WTC11 (cell line): ENCODE data around the gene MAGI2. TPM values are rescaled to one million over a fixed set of nuclear protein-coding genes. Genes with fewer than 3 reads are reported as not detected.

Source experiments
- ATAC-seq: fragments of 200-7000 bp; cut with Tn5 transposase; 2 replicates; pipeline ENCODE4 v1.10.0; 2021; ENCODE audit warnings: mild to moderate bottlenecking, moderate library complexity
- CTCF ChIA-PET: fragments of 300-600 bp; sonication (Branson Sonifier 250); formaldehyde crosslinking; loops from one replicate; lab custom pipeline; 2021; ENCODE audit warnings: antibody characterized with exemption; lab: Charles Lee
- POLR2A ChIA-PET: fragments of 350-600 bp; sonication (Branson Sonifier 250); formaldehyde crosslinking; loops from one replicate; lab custom pipeline; 2021; ENCODE audit warnings: antibody characterized with exemption; lab: Charles Lee
- DNase-seq: peaks from one replicate; pipeline ENCODE4 v3.0.0; 2021; ENCODE audit warnings: low spot score
- H3K27ac Mint-ChIP-seq: 2 replicates; pipeline ENCODE4 v1.8.0; 2021; ENCODE audit warnings: mixed read lengths
- H3K27me3 Mint-ChIP-seq: 2 replicates; pipeline ENCODE4 v1.8.0; 2021; ENCODE audit warnings: low read depth, mild to moderate bottlenecking, moderate library complexity, mixed read lengths
- H3K36me3 Mint-ChIP-seq: 2 replicates; pipeline ENCODE4 v1.8.0; 2021; ENCODE audit warnings: mixed read lengths
- H3K4me1 Mint-ChIP-seq: 2 replicates; pipeline ENCODE4 v1.8.0; 2022; ENCODE audit warnings: mixed read lengths
- H3K4me3 Mint-ChIP-seq: 2 replicates; pipeline ENCODE4 v1.8.0; 2021; ENCODE audit warnings: mild to moderate bottlenecking, moderate library complexity, mixed read lengths
- H3K9me3 Mint-ChIP-seq: 2 replicates; pipeline ENCODE4 v1.8.0; 2021; ENCODE audit warnings: mixed read lengths
- ATF1 ChIP-seq: sonication (generic); formaldehyde crosslinking; IDR thresholded peaks from 2 replicates; pipeline ENCODE4 v1.8.1; 2023; ENCODE audit warnings: mild to moderate bottlenecking, moderate library complexity, missing genetic modification reagents
- CBFB ChIP-seq: sonication (generic); formaldehyde crosslinking; IDR thresholded peaks from 2 replicates; pipeline ENCODE4 v1.8.1; 2022; ENCODE audit warnings: mild to moderate bottlenecking, low read depth, missing genetic modification reagents
- FOXP1 ChIP-seq: sonication (generic); formaldehyde crosslinking; IDR thresholded peaks from 2 replicates; pipeline ENCODE4 v1.8.0; 2022; ENCODE audit warnings: missing genetic modification reagents, mild to moderate bottlenecking, moderate library complexity, borderline replicate concordance
- GTF2I ChIP-seq: fragments of 250-450 bp; sonication (Bioruptor Pico); conservative IDR thresholded peaks from 2 replicates; pipeline ENCODE4 v1.4.0; 2021; ENCODE audit warnings: mild to moderate bottlenecking
- JAZF1 ChIP-seq: fragments of 250-450 bp; sonication (Bioruptor Pico); IDR thresholded peaks from 2 replicates; pipeline ENCODE4 v1.9.0; 2021; ENCODE audit warnings: moderate library complexity, mild to moderate bottlenecking, inconsistent platforms
- NFATC4 ChIP-seq: fragments of 250-450 bp; sonication (Bioruptor Pico); IDR thresholded peaks from 2 replicates; pipeline ENCODE4 v1.9.0; 2021; ENCODE audit warnings: mild to moderate bottlenecking
- NFE2L1 ChIP-seq: sonication (generic); formaldehyde crosslinking; IDR thresholded peaks from 2 replicates; pipeline ENCODE4 v1.8.1; 2023; ENCODE audit warnings: missing genetic modification reagents
- NR3C1 ChIP-seq: sonication (generic); formaldehyde crosslinking; conservative IDR thresholded peaks from 2 replicates; pipeline ENCODE4 v1.8.1; 2023; ENCODE audit warnings: low read depth, mild to moderate bottlenecking, missing genetic modification reagents
- SP1 ChIP-seq: sonication (generic); formaldehyde crosslinking; conservative IDR thresholded peaks from 2 replicates; pipeline ENCODE4 v1.8.1; 2022; ENCODE audit warnings: missing genetic modification reagents
- TP53 ChIP-seq: sonication (generic); formaldehyde crosslinking; IDR thresholded peaks from 2 replicates; pipeline ENCODE4 v1.8.1; 2023; ENCODE audit warnings: mild to moderate bottlenecking, missing genetic modification reagents
- ZNF138 ChIP-seq: sonication (generic); formaldehyde crosslinking; conservative IDR thresholded peaks from 2 replicates; pipeline ENCODE4 v1.8.1; 2022; ENCODE audit warnings: mild to moderate bottlenecking, moderate library complexity, missing genetic modification reagents
- ZNF232 ChIP-seq: sonication (generic); formaldehyde crosslinking; IDR thresholded peaks from 2 replicates; pipeline ENCODE4 v1.8.0; 2022; ENCODE audit warnings: mild to moderate bottlenecking, missing genetic modification reagents
- ZNF263 ChIP-seq: sonication (generic); formaldehyde crosslinking; IDR thresholded peaks from 2 replicates; pipeline ENCODE4 v1.8.1; 2022; ENCODE audit warnings: low read depth, mild to moderate bottlenecking, moderate library complexity, missing genetic modification reagents
- ZNF317 ChIP-seq: sonication (generic); formaldehyde crosslinking; IDR thresholded peaks from 2 replicates; pipeline ENCODE4 v1.8.1; 2023; ENCODE audit warnings: low read depth, mild to moderate bottlenecking, moderate library complexity, missing genetic modification reagents, borderline replicate concordance
- ZNF396 ChIP-seq: fragments of 250-450 bp; sonication (Bioruptor Pico); IDR thresholded peaks from 2 replicates; pipeline ENCODE4 v1.8.0; 2021; ENCODE audit warnings: mild to moderate bottlenecking, moderate library complexity, borderline replicate concordance
- total RNA-seq: library from RNA; stranded (reverse); gene quantifications from 3 replicates; pipeline ENCODE4 v1.2.3, GENCODE V29; 2021
- TF ChIP-seq, protein P1 (sequence below): sonication (generic); formaldehyde crosslinking; conservative IDR thresholded peaks from 2 replicates; pipeline ENCODE4 v1.8.1; 2023; ENCODE audit warnings: mild to moderate bottlenecking, low read depth, missing genetic modification reagents, moderate library complexity
- TF ChIP-seq, protein P2 (sequence below): sonication (generic); formaldehyde crosslinking; IDR thresholded peaks from 2 replicates; pipeline ENCODE4 v1.8.0; 2022; ENCODE audit warnings: mild to moderate bottlenecking, missing genetic modification reagents
- TF ChIP-seq, protein P3 (sequence below): sonication (generic); formaldehyde crosslinking; IDR thresholded peaks from 2 replicates; pipeline ENCODE4 v1.8.1; 2023; ENCODE audit warnings: mild to moderate bottlenecking, missing genetic modification reagents, borderline replicate concordance
- TF ChIP-seq, protein P4 (sequence below): fragments of 250-450 bp; sonication (Bioruptor Pico); IDR thresholded peaks from 2 replicates; pipeline ENCODE4 v1.9.0; 2021; ENCODE audit warnings: mild to moderate bottlenecking
- TF ChIP-seq, protein P5 (sequence below): sonication (generic); formaldehyde crosslinking; IDR thresholded peaks from 2 replicates; pipeline ENCODE4 v1.8.0; 2022; ENCODE audit warnings: missing genetic modification reagents

The MAGI2 gene
- total RNA-seq, 1 experiment from 2014 or later: 26.6 TPM

DNA sequence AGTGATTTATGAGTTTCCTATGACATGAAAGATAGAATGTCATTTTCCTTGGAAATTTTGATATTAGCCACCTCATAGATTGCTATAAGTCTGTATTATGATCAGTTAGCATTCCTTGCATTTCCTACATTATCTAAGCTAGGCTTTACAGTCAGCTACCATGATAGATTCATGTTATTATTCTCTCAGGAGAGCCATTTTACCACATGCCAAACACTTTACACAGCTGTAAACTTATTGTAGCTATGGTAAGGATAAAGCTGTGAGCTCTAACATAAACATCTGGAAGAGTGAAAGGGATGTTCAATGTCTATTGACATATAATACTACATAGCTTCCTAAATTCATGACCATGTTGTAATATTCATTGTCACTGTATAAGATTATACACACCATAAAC, 1046.9 kb downstream of the MAGI2 start:
- ChIA-PET POLR2A (no interaction called here), CTCF (no interaction called here)
- H3K4me3 Mint-ChIP-seq: no peak overlapping the region
- H3K36me3 Mint-ChIP-seq: 0 out of 2 replicates have a peak, but pooled peaks cover 4% of the 10 kb centered on the region
- TF ChIP-seq, protein P1, sequence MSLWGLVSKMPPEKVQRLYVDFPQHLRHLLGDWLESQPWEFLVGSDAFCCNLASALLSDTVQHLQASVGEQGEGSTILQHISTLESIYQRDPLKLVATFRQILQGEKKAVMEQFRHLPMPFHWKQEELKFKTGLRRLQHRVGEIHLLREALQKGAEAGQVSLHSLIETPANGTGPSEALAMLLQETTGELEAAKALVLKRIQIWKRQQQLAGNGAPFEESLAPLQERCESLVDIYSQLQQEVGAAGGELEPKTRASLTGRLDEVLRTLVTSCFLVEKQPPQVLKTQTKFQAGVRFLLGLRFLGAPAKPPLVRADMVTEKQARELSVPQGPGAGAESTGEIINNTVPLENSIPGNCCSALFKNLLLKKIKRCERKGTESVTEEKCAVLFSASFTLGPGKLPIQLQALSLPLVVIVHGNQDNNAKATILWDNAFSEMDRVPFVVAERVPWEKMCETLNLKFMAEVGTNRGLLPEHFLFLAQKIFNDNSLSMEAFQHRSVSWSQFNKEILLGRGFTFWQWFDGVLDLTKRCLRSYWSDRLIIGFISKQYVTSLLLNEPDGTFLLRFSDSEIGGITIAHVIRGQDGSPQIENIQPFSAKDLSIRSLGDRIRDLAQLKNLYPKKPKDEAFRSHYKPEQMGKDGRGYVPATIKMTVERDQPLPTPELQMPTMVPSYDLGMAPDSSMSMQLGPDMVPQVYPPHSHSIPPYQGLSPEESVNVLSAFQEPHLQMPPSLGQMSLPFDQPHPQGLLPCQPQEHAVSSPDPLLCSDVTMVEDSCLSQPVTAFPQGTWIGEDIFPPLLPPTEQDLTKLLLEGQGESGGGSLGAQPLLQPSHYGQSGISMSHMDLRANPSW: no peak
- TF ChIP-seq ZNF396 (CRISPR knock-in tag) (no peak), NFE2L1 (CRISPR knock-in tag) (no peak), ZNF232 (no peak), SP1 (CRISPR knock-in tag) (no peak), TP53 (CRISPR knock-in tag) (no peak), JAZF1 (no peak), FOXP1 (no peak), ZNF138 (CRISPR knock-in tag) (no peak), ZNF263 (CRISPR knock-in tag) (no peak), CBFB (CRISPR knock-in tag) (no peak), GTF2I (no peak), NR3C1 (CRISPR knock-in tag) (no peak), NFATC4 (no peak), ZNF317 (CRISPR knock-in tag) (no peak), ATF1 (CRISPR knock-in tag) (no peak)
- TF ChIP-seq, protein P2, sequence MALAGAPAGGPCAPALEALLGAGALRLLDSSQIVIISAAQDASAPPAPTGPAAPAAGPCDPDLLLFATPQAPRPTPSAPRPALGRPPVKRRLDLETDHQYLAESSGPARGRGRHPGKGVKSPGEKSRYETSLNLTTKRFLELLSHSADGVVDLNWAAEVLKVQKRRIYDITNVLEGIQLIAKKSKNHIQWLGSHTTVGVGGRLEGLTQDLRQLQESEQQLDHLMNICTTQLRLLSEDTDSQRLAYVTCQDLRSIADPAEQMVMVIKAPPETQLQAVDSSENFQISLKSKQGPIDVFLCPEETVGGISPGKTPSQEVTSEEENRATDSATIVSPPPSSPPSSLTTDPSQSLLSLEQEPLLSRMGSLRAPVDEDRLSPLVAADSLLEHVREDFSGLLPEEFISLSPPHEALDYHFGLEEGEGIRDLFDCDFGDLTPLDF (CRISPR knock-in tag): no peak
- TF ChIP-seq, protein P3, sequence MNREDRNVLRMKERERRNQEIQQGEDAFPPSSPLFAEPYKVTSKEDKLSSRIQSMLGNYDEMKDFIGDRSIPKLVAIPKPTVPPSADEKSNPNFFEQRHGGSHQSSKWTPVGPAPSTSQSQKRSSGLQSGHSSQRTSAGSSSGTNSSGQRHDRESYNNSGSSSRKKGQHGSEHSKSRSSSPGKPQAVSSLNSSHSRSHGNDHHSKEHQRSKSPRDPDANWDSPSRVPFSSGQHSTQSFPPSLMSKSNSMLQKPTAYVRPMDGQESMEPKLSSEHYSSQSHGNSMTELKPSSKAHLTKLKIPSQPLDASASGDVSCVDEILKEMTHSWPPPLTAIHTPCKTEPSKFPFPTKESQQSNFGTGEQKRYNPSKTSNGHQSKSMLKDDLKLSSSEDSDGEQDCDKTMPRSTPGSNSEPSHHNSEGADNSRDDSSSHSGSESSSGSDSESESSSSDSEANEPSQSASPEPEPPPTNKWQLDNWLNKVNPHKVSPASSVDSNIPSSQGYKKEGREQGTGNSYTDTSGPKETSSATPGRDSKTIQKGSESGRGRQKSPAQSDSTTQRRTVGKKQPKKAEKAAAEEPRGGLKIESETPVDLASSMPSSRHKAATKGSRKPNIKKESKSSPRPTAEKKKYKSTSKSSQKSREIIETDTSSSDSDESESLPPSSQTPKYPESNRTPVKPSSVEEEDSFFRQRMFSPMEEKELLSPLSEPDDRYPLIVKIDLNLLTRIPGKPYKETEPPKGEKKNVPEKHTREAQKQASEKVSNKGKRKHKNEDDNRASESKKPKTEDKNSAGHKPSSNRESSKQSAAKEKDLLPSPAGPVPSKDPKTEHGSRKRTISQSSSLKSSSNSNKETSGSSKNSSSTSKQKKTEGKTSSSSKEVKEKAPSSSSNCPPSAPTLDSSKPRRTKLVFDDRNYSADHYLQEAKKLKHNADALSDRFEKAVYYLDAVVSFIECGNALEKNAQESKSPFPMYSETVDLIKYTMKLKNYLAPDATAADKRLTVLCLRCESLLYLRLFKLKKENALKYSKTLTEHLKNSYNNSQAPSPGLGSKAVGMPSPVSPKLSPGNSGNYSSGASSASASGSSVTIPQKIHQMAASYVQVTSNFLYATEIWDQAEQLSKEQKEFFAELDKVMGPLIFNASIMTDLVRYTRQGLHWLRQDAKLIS (CRISPR knock-in tag): no peak
- TF ChIP-seq, protein P4, sequence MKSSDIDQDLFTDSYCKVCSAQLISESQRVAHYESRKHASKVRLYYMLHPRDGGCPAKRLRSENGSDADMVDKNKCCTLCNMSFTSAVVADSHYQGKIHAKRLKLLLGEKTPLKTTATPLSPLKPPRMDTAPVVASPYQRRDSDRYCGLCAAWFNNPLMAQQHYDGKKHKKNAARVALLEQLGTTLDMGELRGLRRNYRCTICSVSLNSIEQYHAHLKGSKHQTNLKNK: no peak
- TF ChIP-seq, protein P5, sequence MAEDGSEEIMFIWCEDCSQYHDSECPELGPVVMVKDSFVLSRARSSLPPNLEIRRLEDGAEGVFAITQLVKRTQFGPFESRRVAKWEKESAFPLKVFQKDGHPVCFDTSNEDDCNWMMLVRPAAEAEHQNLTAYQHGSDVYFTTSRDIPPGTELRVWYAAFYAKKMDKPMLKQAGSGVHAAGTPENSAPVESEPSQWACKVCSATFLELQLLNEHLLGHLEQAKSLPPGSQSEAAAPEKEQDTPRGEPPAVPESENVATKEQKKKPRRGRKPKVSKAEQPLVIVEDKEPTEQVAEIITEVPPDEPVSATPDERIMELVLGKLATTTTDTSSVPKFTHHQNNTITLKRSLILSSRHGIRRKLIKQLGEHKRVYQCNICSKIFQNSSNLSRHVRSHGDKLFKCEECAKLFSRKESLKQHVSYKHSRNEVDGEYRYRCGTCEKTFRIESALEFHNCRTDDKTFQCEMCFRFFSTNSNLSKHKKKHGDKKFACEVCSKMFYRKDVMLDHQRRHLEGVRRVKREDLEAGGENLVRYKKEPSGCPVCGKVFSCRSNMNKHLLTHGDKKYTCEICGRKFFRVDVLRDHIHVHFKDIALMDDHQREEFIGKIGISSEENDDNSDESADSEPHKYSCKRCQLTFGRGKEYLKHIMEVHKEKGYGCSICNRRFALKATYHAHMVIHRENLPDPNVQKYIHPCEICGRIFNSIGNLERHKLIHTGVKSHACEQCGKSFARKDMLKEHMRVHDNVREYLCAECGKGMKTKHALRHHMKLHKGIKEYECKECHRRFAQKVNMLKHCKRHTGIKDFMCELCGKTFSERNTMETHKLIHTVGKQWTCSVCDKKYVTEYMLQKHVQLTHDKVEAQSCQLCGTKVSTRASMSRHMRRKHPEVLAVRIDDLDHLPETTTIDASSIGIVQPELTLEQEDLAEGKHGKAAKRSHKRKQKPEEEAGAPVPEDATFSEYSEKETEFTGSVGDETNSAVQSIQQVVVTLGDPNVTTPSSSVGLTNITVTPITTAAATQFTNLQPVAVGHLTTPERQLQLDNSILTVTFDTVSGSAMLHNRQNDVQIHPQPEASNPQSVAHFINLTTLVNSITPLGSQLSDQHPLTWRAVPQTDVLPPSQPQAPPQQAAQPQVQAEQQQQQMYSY (CRISPR knock-in tag): no peak
- no peak overlapping the region for H3K27ac Mint-ChIP-seq
- no peaks in the 10 kb centered on the region for H3K27me3 Mint-ChIP-seq
- peaks cover 8% of the 10 kb centered on the region; the same call in 1 of the 2 replicates for H3K9me3 Mint-ChIP-seq
- H3K4me1 Mint-ChIP-seq: peaks cover 25% of the 10 kb centered on the region
- ATAC-seq (no peak), DNase-seq (no peak)
